ENCODE measurements around the gene ANKH. TPM values are rescaled to one million over a fixed set of nuclear protein-coding genes. Genes with fewer than 3 reads are reported as not detected.

The ANKH gene
- total and polyA plus RNA-seq, 12 donors, result 4.8 to 45.6 (median 30.9) TPM

DNA sequence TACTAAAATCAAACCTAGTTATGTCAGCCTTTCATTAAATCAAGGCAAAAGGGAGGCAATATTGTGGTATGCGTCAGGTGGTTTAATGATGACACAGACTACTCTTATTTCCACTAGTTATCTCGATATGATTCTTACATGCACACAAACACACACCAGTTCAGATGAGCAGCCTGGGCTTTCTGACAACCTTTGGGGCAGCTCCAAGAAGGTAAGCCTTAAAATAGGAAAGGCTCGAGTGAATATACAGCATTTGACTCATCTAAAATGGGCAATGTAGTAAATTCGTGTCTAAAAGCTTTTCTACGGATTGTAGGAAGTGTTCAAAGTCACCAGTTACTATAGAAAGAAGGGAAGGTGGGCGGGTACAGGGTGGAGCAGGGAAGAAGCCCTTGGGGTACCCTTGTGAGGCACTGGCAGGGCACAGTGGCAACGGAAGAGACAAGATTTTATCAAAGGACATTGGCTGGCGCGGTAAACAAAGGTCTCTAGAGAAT is 1.9 kb downstream of the ANKH start:
- H3K36me3 ChIP-seq (replicated peaks in 1 of 2), result no peaks in the 10 kb centered on the region
- WGBS, 4 donors, result 52 to 72% (median 57%) methylated on average over 9 of the region's 9 CpGs
- intact Hi-C loops (cut with DNase I), result loop anchor here in 1 of 2 donors (10.0 kb wide), 2 partner anchors 135 to 145 kb away; no protein-coding TSS in a partner anchor
- peak overlapping the region in 1 of 5 donors; percentile 78 for H3K27ac ChIP-seq
- peak overlapping the region in 1 of 4 donors; percentile 77 for H3K4me3 ChIP-seq
- DNase-seq, result no peak
- H3K4me1 ChIP-seq (replicated peaks in 1 of 2), result peaks cover 0 to 13% of the 10 kb centered on the region in 2 donors
- H3K27me3 ChIP-seq, result no peaks in the 10 kb centered on the region
- no peak for TF ChIP-seq POLR2A (IDR thresholded peaks at IDR 0.05)
- no peak for TF ChIP-seq CTCF (IDR thresholded peaks at IDR 0.05)
- H3K9me3 ChIP-seq (replicated peaks in 1 of 3), result peaks cover 0 to 2% (median 0%) of the 10 kb centered on the region in 3 donors

- peak overlapping the region in 1 of 5 donors; percentile 78 for H3K27ac ChIP-seq
- H3K9me3 ChIP-seq (replicated peaks in 1 of 3), result peaks cover 0 to 2% (median 0%) of the 10 kb centered on the region in 3 donors
- TF ChIP-seq POLR2A (IDR thresholded peaks at IDR 0.05) (no peak), CTCF (IDR thresholded peaks at IDR 0.05) (no peak)
- peaks cover 0 to 17% of the 10 kb centered on the region in 2 donors for H3K4me1 ChIP-seq (replicated peaks in 1 of 2)
- DNase-seq, result no peak
- no peaks in the 10 kb centered on the region for H3K27me3 ChIP-seq
- intact Hi-C loops (cut with DNase I), result loop anchor here in 1 of 2 donors (10.0 kb wide), 1 partner anchor 144 kb away; no protein-coding TSS in a partner anchor
- H3K36me3 ChIP-seq (replicated peaks in 1 of 2), result no peaks in the 10 kb centered on the region
- H3K4me3 ChIP-seq, result no peak overlapping the region
- WGBS, 4 donors, result 81 to 85% (median 82%) methylated on average over 2 of the region's 2 CpGs
Observed at GRCh38 chr5:14869233-14869632, 2.3 kb downstream of the ANKH start.

DNA sequence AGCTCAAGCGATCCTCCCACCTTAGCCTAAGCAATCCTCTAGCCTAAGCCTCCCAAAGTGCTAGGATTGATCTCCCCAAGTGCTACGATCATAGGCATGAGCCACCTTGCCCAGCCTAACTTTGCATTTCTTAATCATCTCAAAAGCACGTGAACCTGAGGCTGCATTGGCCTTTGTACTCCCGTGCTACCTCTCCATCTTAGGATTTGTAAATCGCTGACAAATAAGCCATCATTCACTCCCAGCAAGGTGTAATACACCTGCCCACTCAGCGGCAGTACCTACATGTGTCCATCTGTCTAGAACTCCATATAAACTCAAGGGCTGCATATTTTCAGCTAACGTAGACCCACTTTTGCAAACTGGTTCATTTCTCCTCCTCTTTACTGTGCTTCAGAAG is 2.8 kb downstream of the ANKH start:
- no peak for DNase-seq
- H3K36me3 ChIP-seq (replicated peaks in 1 of 2), result no peaks in the 10 kb centered on the region
- no peak overlapping the region for H3K27ac ChIP-seq
- no peaks in the 10 kb centered on the region for H3K27me3 ChIP-seq
- no peaks in the 10 kb centered on the region for H3K9me3 ChIP-seq (replicated peaks in 1 of 3)
- no peak overlapping the region for H3K4me3 ChIP-seq
- TF ChIP-seq CTCF (IDR thresholded peaks at IDR 0.05) (no peak), POLR2A (IDR thresholded peaks at IDR 0.05) (no peak)
- intact Hi-C loops (cut with DNase I), result loop anchor here in 1 of 2 donors (10.0 kb wide), 1 partner anchor 144 kb away; no protein-coding TSS in a partner anchor
- 86 to 95% (median 90%) methylated on average over 7 of the region's 7 CpGs for WGBS, 4 donors
- H3K4me1 ChIP-seq (replicated peaks in 1 of 2), result peaks cover 0 to 17% of the 10 kb centered on the region in 2 donors

DNA sequence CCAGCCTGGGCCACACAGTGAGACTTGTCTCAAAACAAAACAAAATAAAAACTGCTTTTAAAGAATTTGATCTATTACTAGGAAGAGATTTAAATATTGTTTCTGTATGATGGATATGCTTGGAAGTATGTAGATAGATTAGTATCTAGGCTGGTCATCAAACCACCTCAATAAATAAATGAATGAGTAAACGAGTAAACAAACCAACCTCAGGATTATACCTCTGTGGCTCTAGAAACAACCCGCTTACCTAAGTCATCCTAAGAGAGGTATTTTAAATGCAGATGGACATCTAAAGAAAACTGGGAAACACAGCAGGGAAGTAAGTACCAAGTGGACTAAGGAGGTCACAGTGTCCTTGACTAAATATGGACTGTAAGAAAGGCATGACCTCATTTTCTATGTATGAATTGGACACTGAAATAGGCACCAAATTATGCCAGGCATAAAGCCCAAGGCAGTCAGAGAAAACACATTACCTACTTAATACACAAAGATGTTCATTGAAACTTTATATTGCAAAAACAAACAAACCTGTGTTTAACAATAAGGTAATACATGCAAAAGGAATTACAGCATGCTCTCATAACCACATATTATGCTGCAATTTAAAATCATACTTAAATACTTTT is 7.3 kb downstream of the ANKH start:
- no peaks in the 10 kb centered on the region for H3K9me3 ChIP-seq (replicated peaks in 1 of 3)
- TF ChIP-seq CTCF (IDR thresholded peaks at IDR 0.05), result no peak
- no peak for TF ChIP-seq POLR2A (IDR thresholded peaks at IDR 0.05)
- H3K27ac ChIP-seq, result no peak overlapping the region
- intact Hi-C loops (cut with DNase I), result loop anchor here in 1 of 2 donors (10.0 kb wide), 1 partner anchor 139 kb away; no protein-coding TSS in a partner anchor
- no peak overlapping the region for H3K4me3 ChIP-seq
- no peaks in the 10 kb centered on the region for H3K36me3 ChIP-seq (replicated peaks in 1 of 2)
- 91 to 98% (median 93%) methylated on average over 2 of the region's 2 CpGs for WGBS, 4 donors
- peaks cover 0 to 6% of the 10 kb centered on the region in 2 donors for H3K4me1 ChIP-seq (replicated peaks in 1 of 2)
- DNase-seq, result no peak
- no peaks in the 10 kb centered on the region for H3K27me3 ChIP-seq
